Ramos (cell line): ENCODE results near the gene CDAN1.

Experiments
- in situ Hi-C: fragments of 300-500 bp; cut with MboI; formaldehyde crosslinking; loops from one replicate; pipeline ENCODE4 v1.14.3; 2022; ENCODE audit warnings: low sequenced_read_pairs; ENCODE audit not compliant: unreplicated experiment

The CDAN1 gene

DNA sequence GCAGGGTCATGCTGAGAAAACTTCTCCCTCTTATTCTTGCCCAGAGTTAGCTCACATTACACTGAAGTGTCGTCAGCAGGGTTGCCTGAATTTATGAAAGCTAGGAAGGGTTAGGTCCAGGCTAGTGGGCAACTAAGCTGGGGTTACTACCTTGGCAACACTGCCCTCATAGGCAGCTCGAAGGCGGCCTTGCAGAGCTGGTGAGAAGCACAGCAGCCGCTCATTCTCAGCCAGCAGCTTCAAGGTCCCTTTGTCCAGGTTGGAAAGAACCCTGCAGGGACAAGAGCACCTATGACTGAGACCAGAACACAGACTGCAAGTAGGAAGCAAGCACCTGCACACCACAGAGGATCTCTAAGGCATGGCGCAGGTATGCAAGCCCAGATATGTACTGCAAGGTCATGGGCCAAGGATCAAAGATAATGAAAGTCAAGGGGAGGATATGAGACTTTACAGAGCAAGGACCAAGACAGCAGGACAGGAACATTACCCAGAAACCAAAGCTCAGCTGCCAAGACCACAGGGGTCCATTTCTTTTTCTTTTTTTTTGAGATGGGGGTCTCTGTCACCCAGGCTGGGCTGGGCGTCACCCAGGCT is 2.8 kb downstream of the CDAN1 start:
- in situ Hi-C loops, result no loop called here

DNA sequence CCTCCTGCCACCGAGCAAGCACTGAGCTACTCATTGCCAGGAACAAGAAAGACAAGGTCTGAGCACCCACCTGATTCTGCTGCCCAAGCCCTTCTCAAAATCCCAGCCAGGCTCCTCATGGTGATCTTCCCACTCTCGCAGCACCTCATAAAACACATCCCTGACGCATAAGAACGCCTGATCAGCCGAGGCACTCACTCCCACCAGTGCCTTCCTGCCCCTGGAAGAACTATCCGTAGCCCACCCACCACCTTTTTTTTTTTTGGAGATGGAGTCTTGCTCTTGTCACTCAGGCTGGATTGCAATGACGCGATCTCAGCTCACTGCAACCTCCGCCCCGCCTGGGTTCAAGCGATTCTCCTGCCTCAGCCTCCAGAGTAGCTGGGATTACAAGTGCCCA is 3.9 kb downstream of the CDAN1 start:
- in situ Hi-C loops, result no loop called here

DNA sequence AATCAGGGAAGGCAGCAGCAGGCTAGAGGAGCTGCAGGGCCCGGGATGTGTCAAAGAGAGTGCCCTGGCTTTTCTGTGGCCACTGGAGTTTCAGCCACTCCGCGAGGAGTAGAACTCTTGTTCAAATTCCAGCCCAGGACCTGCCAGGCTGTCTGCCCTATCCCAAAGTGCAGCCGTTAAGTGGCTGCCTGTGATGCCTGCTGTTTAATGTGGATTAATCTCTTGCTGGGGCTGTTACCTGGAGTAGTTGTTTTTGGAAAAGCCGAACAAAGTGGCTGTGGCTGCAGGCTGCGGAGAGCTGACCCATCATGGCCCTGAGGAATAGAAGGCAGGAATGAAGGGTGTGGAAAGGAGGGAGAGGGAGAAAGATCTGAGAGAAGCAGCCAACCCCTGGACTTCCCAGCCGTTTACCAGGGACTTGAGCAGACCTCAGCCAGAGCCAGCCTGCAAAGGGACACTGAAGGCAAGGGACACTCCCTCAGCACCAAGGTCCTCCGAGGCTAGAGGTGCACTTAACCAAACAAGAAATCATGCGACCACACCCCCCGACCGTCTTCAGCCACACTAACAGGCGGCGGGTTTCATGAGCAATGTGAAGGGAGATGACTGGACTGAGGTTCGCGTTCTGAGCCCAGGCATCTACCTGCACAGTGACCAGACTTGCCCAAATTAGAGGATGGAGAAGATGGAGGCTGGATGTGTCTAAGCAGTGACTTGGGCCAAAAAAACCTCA is 4.7 kb downstream of the CDAN1 start:
- in situ Hi-C loops, result no loop called here

DNA sequence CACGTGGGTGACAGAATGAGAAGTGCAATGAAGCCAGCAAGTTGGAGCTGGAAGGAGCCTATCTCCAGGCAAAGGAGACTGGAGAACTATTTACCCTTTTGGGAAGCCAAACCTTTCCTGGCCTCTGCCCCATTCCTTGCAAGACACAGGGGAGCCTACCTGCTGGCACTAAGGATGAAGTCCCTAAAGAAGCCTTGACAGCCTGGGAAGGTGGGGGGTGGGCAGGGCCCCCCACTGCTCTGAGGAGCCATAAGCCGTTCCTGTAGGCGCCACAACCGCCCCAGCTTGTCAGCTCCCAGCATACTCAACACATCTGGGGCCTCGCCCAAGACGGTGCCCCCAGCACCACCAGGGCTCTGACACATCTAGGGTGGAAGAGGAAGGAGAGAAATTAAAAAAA is 5.5 kb downstream of the CDAN1 start:
- in situ Hi-C loops, result no loop called here

DNA sequence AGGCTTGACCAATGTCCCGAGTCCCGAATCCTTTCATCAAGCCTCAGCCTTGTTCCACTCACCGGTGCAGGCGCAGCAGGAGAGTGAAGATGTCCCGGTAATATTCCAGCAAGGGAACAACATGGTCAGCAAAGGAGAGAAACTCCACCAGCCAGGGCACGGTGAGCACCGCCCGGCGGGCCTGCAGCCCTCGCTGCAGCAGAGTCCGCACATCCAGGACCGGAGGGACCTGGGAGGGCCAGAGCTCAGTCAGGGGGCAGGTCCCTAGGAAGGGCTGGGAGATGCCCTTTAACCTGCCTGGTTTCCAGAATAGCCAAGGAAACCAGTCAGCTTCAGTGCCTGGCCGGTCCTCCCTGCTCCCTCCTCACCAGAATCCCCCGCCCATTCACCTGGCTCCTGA is 6.4 kb downstream of the CDAN1 start:
- in situ Hi-C loops, result no loop called here

DNA sequence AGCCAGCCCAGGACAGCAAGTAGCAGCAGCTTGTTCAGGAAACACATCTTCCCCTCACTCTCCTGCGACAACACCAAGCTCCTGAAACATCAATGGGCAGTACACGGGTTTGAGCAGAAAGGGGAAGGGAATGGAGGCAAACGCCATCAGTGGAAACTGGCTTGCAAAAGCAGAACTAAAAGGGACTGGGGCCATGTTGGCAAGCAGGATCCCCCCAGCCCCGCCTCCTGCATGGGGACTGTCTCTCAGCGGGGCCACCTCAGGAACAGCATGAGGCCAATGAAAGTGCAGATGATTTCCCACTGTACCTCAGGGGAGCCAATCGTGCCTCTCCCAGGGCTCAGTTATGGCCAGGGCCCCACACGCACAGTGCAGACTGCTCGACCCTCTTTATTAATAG is 6.8 kb downstream of the CDAN1 start:
- in situ Hi-C loops, result no loop called here

DNA sequence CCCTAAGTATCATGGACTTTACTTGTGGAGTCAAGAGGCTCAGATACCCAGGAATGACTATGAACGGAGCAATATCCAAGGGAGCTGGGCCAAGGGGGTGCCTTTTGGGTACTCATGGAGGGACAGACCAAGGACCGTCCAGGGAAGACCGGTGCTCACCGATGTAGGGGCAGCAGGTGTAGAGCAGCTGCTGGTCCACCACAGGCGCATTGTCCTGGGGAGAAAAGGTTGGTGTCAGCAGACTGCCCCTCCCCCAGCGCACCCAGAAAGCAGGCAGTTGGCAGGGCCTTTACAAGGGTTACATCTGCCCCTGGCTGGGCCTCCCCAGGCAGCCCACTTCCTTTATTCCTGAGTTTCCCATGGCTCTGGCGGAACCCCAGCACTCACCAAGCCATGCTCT is 7.5 kb downstream of the CDAN1 start:
- in situ Hi-C loops, result no loop called here

DNA sequence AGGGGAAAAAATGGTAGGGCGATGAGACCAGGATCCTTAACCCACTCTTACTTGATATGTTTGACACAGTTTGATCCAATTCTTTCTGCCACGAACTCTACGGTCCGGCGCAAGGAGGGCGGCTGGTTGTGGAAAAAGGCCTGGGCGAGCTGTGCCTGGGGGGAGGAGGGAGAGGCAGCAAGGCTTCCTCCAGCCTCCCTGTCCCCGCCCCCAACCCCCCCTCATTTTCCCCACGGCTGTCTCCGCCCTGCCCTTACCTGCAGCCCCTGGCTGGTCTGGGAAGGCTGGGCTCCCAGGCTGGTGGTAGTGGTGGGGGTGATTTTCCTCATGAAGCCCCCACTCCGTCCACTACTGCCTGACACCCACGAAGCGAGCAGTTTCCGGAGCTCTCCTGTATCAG is 8.0 kb downstream of the CDAN1 start:
- in situ Hi-C loops, result no loop called here

DNA sequence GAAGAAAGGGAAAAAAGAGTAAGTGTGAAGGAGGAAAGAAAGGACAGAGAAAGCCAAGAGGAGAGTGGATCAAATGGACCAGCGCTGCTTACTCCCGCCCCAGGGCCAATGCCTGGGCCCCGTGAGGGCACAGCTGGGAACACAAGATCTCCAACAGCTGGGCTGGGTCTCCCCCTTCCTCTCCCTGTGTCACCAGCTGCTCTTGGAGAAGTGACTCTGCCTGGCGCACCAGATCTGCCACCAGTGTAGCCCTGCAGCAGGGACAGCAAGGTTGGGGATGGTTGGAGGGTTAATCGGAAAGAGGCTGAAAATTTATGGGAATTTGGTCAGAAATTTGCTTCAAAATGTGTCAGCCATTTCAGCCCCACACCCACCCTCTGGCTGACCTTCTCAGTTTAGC is 8.4 kb downstream of the CDAN1 start:
- in situ Hi-C loops, result no loop called here

DNA sequence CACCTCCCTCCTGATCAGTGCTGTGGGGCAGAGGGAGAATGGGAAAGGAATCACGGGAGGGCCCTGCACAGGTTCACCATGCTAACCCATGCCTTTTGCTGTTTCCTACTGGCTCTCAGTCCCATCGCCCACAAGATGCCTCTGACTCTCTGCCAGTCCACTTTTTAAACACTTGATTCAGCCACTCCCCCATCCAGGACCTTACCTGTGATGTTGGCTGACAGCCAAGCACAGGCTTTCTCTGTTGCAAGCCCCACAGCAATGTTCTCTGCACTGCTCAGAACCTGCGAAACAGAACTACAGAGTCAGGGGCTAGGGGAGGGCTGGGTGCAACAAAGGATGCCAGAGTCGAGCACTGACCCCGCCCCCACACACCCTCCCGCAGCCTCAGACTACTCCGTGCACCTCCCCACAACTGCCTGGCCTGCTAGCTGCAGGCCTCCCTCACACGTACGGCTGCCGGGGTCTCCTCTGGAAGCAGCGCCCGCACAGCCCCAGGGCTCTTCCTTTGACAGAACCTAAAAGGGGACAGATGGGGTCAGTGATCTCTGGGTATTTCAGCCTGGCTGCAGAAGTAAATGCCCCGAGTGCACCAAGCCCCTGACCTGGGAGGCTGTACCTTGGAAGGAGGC is 9.1 kb downstream of the CDAN1 start:
- in situ Hi-C loops, result no loop called here

DNA sequence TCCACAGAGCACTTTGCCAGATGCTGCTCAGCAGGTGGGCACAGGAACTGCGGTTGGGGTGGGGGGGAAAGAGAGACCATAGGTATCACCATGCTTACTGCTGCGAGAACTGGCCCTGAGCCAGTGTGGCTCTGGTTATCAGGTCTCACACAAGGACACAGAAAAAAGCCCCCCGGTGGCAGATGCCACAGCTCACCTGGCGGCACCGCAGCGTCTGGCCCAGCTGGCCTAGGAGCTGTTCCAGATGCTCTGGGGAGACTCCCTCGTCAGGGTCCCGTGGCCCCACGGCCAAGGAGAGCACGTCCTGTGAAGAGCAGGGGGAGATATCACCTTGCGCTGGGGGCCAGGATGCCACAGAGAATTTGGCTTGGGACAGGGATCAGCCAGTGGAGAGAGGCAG is 10.8 kb downstream of the CDAN1 start:
- in situ Hi-C loops, result no loop called here

DNA sequence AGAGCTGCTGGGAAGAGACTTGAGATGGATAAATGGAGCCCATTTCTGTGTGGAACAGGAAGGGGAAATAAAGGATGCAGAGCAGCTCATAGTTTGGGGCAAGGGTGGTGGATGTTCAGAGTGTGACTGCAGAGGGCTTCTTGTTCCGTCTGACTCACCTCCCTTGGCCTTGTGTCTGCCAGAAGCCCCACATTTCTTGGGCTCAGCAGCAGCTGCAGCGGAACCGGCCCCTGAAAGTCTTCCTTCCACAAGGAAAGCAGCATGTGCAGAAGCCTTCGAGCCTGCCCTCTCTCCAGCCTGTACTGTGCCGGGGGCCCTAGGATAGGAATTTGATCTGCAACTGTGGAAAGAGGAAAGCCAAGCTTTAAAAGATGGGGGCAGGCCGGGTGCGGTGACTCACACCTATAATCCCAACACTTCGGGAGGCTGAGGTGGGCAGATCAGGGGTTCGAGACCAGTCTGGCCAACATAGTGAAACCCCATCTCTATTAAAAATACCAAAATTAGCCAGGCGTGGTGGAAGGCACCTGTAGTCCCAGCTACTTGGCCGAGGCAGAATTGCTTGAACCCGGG is 11.5 kb downstream of the CDAN1 start:
- in situ Hi-C loops, result no loop called here

DNA sequence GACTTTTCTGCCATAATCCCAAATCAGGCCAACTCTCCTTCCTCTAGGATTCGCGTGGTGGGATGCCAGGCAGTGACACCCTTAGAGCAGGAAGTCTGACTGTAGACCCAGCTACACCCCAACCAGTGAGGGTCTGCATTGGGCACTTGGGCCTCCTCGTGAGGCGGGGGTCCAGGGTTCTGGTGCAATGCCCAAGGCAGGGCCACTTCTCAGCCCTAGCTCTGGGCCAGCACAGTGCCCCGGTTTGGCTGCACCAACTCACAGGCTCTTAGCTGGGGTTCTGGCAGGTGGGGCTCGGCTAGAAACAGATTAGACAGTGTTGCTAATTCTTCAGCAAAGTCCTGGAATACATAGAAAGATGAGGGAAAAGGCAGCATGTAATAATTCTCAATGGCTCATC is 12.7 kb downstream of the CDAN1 start:
- in situ Hi-C loops, result no loop called here

DNA sequence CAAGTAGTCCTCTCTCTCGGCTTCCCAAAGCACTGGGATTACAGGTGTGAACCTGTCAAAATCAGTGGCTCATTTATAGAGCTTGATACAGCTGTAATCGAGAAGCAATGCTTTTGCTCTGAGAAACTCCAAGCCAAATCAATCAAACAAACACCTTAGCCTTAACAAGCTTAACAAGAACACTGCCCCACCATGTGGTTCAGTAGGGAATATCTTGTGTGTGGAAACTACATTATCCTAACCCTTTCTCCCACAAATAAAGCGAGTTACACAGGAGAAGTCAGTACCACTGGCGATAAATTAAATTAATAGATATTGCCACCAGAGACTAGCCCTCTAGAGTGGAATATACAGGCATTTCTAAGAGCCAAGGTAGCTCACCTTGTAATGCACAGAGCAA is 13.9 kb downstream of the CDAN1 start:
- in situ Hi-C loops, result no loop called here

DNA sequence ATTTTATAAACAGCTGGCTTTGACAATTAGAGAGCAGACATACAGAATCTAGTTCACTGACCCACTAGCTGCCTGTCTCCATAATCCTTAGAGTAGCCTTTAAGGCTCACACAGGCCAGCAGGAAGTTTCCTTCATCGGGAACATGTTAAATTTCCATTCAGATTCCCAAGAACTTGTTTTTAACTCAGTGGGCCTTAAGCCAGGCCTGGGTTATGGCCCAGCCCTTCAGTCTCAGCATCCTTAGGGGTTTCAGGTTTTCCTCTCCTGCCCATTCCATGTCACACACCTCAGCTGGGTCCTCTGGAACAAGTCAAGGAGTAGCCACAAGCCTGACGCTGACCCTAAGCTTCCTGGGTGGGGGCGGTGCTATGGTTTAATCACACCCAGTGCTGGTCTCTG is 15.0 kb downstream of the CDAN1 start:
- in situ Hi-C loops, result no loop called here

DNA sequence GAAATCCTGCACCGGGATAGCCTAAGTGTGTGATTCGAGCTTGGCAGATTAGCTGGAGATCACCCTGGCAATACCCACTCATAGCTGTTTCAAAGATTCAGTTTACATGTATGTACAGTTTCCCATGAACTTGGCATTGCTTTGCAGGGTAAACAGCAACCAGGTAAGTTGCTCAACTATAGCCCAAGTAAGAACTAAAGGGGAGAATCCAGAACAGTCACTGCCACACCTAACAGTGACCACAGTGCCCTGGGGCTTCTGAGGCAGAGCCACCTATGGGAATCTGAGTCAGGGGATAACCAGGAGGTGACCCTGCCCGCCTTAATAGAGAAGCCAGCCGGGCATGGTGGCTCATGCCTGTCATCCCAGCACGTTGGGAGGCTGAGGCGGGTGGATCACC is 15.9 kb downstream of the CDAN1 start:
- in situ Hi-C loops, result no loop called here

DNA sequence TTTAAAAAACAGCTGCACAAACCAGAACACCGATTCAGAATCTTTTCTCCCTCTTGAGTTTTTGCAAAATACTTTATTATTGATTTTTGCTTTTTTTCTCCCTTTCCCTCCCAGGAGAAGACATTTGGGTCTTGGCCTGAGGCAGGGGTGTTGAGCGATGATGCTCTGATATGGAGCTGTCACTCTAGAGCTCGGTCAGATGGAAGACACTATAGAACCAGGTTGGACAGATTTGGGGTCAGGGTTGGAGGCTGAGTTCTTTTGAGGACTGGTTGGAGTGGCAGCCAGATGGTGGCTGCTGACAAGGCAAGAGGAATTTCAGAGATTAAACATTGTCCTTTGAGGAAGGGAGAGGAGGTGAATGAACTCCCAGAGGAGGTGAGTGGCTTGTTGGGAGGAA is 16.9 kb downstream of the CDAN1 start:
- in situ Hi-C loops, result no loop called here

DNA sequence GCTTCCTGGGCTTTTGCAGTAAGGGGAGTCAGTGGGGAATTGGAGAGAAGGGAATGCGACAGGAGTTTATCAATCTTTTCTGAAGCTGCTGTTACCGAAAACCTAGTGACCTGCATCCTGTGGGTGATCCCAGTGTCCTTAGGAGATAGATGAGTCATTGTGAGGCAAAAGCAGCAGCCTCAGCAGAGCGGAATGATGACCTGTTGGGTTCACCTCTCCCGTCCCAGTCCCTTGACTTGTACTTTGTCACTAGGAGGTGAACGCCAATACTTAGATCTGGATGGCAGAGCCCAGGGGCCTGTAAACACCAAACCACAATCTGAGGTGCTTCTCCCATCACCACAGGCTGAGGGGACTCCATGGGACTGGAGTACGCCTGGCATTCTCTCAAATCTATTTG is 17.9 kb downstream of the CDAN1 start:
- in situ Hi-C loops, result loop anchor here (10.0 kb wide), 1 partner anchor 566 kb away; no protein-coding TSS in a partner anchor

DNA sequence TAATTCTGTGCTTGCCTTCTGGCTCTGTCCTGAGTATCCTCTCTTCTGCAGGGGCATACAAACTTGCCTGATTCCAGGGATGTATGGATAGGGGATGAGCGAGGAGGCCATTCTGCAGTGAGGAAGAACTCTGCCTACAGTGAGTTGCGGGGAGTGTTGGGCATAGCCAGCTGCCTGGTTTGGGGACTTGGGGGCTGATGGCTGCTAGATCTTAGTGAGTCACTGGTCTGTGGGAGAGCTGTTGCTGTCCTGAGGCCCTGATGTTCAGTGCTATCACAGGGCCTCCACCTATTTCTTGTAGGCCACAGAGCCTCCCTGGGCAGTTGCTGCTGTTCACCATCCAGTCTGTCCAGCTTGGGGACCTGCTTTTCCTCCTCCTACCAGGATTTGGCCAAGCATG is 20.3 kb downstream of the CDAN1 start:
- in situ Hi-C loops, result loop anchor here (10.0 kb wide), 1 partner anchor 568 kb away; no protein-coding TSS in a partner anchor

DNA sequence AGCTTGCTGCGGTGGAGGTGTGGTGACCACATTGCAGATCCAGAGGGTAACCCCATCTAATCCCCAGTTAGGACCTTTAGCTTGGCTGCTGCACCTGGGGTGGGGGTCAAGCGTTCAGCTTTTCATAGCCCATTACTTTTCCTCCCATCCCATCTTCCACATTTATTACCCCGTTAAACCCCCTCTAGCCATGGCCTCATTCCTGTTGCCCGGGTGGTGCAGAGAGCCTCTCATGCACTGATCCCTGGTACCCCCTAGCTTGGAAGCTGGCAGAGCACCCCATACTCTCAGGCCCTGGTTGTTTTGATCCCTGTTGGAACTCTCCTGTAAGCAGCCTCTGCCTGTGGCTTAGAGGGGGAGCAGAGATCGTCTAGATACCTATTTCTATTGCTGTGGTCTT is 20.8 kb downstream of the CDAN1 start:
- in situ Hi-C loops, result loop anchor here (10.0 kb wide), 1 partner anchor 569 kb away; no protein-coding TSS in a partner anchor

DNA sequence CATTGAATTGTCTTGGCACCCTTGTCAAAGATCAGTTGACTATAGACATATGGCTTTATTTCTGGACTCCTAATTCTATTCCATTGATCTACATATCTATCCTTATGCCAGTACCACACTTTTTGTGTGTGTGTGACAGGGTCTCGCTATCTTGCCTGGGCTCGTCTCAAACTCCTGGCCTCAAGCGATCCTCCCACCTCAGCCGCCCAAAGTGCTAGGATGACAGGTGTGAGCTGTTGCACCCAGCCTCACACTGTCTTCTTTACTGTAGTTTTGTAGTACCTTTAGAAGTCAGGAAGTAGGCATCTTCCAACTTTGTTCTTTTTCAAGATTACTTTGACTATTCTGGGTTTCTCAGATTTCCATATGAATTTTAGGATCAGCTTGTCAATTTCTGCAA is 24.3 kb downstream of the CDAN1 start:
- in situ Hi-C loops, result loop anchor here (5.0 to 10.0 kb wide), 2 partner anchors 210 to 572 kb away; partner anchors contain the start of gene TTBK2
